ENCODE data around the gene ABCB6. TPM values are rescaled to one million over a fixed set of nuclear protein-coding genes. Genes with fewer than 3 reads are reported as not detected.
A peak's percentile ranks its signal among the peaks of the same experiment; 100 is the strongest.

ABCB6 gene
- total and polyA plus RNA-seq, 7 experiments from 2014 or later, result 0.66 to 30.2 (median 6.4) TPM

GRCh38 chr2:219199470-219200211, 19.1 kb downstream of the ABCB6 start:
- CTCF ChIA-PET, result no interaction called here

GRCh38 chr2:219198974-219199373, 19.8 kb downstream of the ABCB6 start:
- Mint-ChIP-seq H3K36me3 (peaks cover 0 to 2% (median 0%) of the 10 kb centered on the region in 5 donors), H3K27ac (peak overlapping the region in 1 of 9 donors; percentile 10), H3K9me3 (peaks cover 0 to 3% (median 0%) of the 10 kb centered on the region in 11 donors), H3K4me1 (peaks cover 6 to 22% (median 12%) of the 10 kb centered on the region in 7 donors), H3K4me3 (peak overlapping the region in 8 of 10 donors; percentile 1 to 91 (median 8)), H3K27me3 (peaks cover 0 to 12% (median 10%) of the 10 kb centered on the region in 5 donors)
- ChIA-PET CTCF (no interaction called here), POLR2A (interaction anchor here (0.8 to 17.4 kb wide), 4 partner anchors 12 to 80 kb away, joined by 3 to 343 read pairs (median 7); partner anchors contain the start of genes CNPPD1, DNAJB2 and SLC23A3)
- intact Hi-C loops (cut with micrococcal nuclease), result no loop called here
- no peaks in the 10 kb centered on the region for H3K9me3 ChIP-seq (ENCODE audit: control insufficient read depth in 2 of 3, low read length in 3 of 3)
- DNase-seq (peak in 1 of 9 donors; percentile 19), ATAC-seq (no peak)
- H3K4me1 ChIP-seq (ENCODE audit: control insufficient read depth in 2 of 2, insufficient read depth in 2 of 2, low read length in 2 of 2), result peaks cover 4 to 9% of the 10 kb centered on the region in 2 donors
- H3K36me3 ChIP-seq (ENCODE audit: control insufficient read depth in 2 of 3, insufficient read depth in 3 of 3, low read length in 3 of 3), result no peaks in the 10 kb centered on the region
- H3K27me3 ChIP-seq (ENCODE audit: control insufficient read depth in 2 of 2, insufficient read depth in 2 of 2, low read length in 2 of 2), result no peaks in the 10 kb centered on the region
- H3K4me3 ChIP-seq (ENCODE audit: low read length), result no peak overlapping the region
- no peak overlapping the region for H3K27ac ChIP-seq (ENCODE audit: low read depth, low read length)

More at GRCh38 chr2:219199470-219200211, 19.1 kb downstream of the ABCB6 start:
- intact Hi-C loops (cut with micrococcal nuclease), result no loop called here
- DNase-seq (peak in 1 of 9 donors; percentile 13), ATAC-seq (no peak)
- Mint-ChIP-seq H3K4me3 (peak overlapping the region in 8 of 10 donors; percentile 1 to 91 (median 12)), H3K36me3 (peaks cover 0 to 4% (median 0%) of the 10 kb centered on the region in 5 donors), H3K27ac (peak overlapping the region in 2 of 9 donors; percentile 9 to 10), H3K27me3 (peaks cover 0 to 12% (median 10%) of the 10 kb centered on the region in 5 donors), H3K4me1 (peaks cover 6 to 22% (median 12%) of the 10 kb centered on the region in 7 donors), H3K9me3 (peaks cover 0 to 3% (median 0%) of the 10 kb centered on the region in 11 donors)
- H3K36me3 ChIP-seq (ENCODE audit: control insufficient read depth in 2 of 3, insufficient read depth in 3 of 3, low read length in 3 of 3), result no peaks in the 10 kb centered on the region
- no peaks in the 10 kb centered on the region for H3K9me3 ChIP-seq (ENCODE audit: control insufficient read depth in 2 of 3, low read length in 3 of 3)
- no peaks in the 10 kb centered on the region for H3K27me3 ChIP-seq (ENCODE audit: control insufficient read depth in 2 of 2, insufficient read depth in 2 of 2, low read length in 2 of 2)
- H3K4me1 ChIP-seq (ENCODE audit: control insufficient read depth in 2 of 2, insufficient read depth in 2 of 2, low read length in 2 of 2), result peaks cover 4 to 9% of the 10 kb centered on the region in 2 donors
- no peak overlapping the region for H3K4me3 ChIP-seq (ENCODE audit: low read length)
- H3K27ac ChIP-seq (ENCODE audit: low read depth, low read length), result no peak overlapping the region
- POLR2A ChIA-PET, result interaction anchor here (0.8 to 17.4 kb wide), 6 partner anchors 12 to 79 kb away, joined by 3 to 343 read pairs (median 4); partner anchors contain the start of genes CNPPD1, DNAJB2 and SLC23A3

- intact Hi-C loops (cut with micrococcal nuclease), result no loop called here
Measured at GRCh38 chr2:219197388-219197787, 21.4 kb downstream of the ABCB6 start.

GRCh38 chr2:219186754-219187456, 31.9 kb downstream of the ABCB6 start:
- POLR2A ChIA-PET, result interaction anchor here (1.1 kb wide), 1 partner anchor 10 kb away, joined by 4 read pairs; the partner anchor contains the start of gene CNPPD1
- H3K36me3 ChIP-seq (ENCODE audit: control insufficient read depth in 2 of 3, insufficient read depth in 3 of 3, low read length in 3 of 3), result peaks cover 11 to 33% (median 25%) of the 10 kb centered on the region in 3 experiments
- Mint-ChIP-seq H3K4me1 (peaks cover 9 to 23% (median 19%) of the 10 kb centered on the region in 7 donors), H3K9me3 (no peaks in the 10 kb centered on the region), H3K36me3 (peaks cover 0 to 21% (median 9%) of the 10 kb centered on the region in 5 donors), H3K27me3 (no peaks in the 10 kb centered on the region), H3K4me3 (no peak overlapping the region), H3K27ac (peak overlapping the region in 6 of 9 donors; percentile 5 to 46 (median 24))
- no peak overlapping the region for H3K27ac ChIP-seq (ENCODE audit: low read depth, low read length)
- peaks cover 3 to 9% of the 10 kb centered on the region in 2 donors for H3K4me1 ChIP-seq (ENCODE audit: control insufficient read depth in 2 of 2, insufficient read depth in 2 of 2, low read length in 2 of 2)
- no peaks in the 10 kb centered on the region for H3K27me3 ChIP-seq (ENCODE audit: control insufficient read depth in 2 of 2, insufficient read depth in 2 of 2, low read length in 2 of 2)
- CTCF ChIA-PET, result no interaction called here
- DNase-seq, result peak in 1 of 9 donors; percentile 19
- no peak for ATAC-seq
- no peaks in the 10 kb centered on the region for H3K9me3 ChIP-seq (ENCODE audit: control insufficient read depth in 2 of 3, low read length in 3 of 3)
- intact Hi-C loops (cut with micrococcal nuclease), result no loop called here
- H3K4me3 ChIP-seq (ENCODE audit: low read length), result no peak overlapping the region

More at GRCh38 chr2:219197388-219197787, 21.4 kb downstream of the ABCB6 start:
- Histone ChIP-seq H3K4me1 (ENCODE audit: control insufficient read depth in 2 of 2, insufficient read depth in 2 of 2, low read length in 2 of 2) (peaks cover 4 to 9% of the 10 kb centered on the region in 2 donors), H3K27me3 (ENCODE audit: control insufficient read depth in 2 of 2, insufficient read depth in 2 of 2, low read length in 2 of 2) (no peaks in the 10 kb centered on the region), H3K4me3 (ENCODE audit: low read length) (no peak overlapping the region), H3K36me3 (ENCODE audit: control insufficient read depth in 2 of 3, insufficient read depth in 3 of 3, low read length in 3 of 3) (no peaks in the 10 kb centered on the region), H3K9me3 (ENCODE audit: control insufficient read depth in 2 of 3, low read length in 3 of 3) (no peaks in the 10 kb centered on the region), H3K27ac (ENCODE audit: low read depth, low read length) (no peak overlapping the region)
- ChIA-PET POLR2A (interaction anchor here (1.2 to 6.8 kb wide), 4 partner anchors 9 to 21 kb away, joined by 4 to 35 read pairs (median 6); partner anchors contain the start of genes CNPPD1 and ZFAND2B), CTCF (interaction anchor here (0.6 kb wide), 1 partner anchor 16 kb away, joined by 3 read pairs; no protein-coding TSS in a partner anchor)
- DNase-seq (no peak), ATAC-seq (no peak)
- Mint-ChIP-seq H3K27ac (peak overlapping the region in 1 of 9 donors; percentile 45), H3K4me1 (peaks cover 6 to 22% (median 12%) of the 10 kb centered on the region in 7 donors), H3K36me3 (peaks cover 0 to 2% (median 0%) of the 10 kb centered on the region in 5 donors), H3K4me3 (no peak overlapping the region), H3K9me3 (peaks cover 0 to 3% (median 0%) of the 10 kb centered on the region in 11 donors), H3K27me3 (peaks cover 0 to 12% (median 10%) of the 10 kb centered on the region in 5 donors)

GRCh38 chr2:219184121-219184520, 34.6 kb downstream of the ABCB6 start:
- CTCF ChIA-PET, result interaction anchor here (2.2 kb wide), 1 partner anchor 12 kb away, joined by 6 read pairs; no protein-coding TSS in a partner anchor
- POLR2A ChIA-PET, result interaction anchor here (0.8 to 5.4 kb wide), 3 partner anchors 14 to 22 kb away, joined by 4 to 47 read pairs (median 4); partner anchors contain the start of gene ZFAND2B
- Histone ChIP-seq H3K9me3 (ENCODE audit: control insufficient read depth in 2 of 3, low read length in 3 of 3) (no peaks in the 10 kb centered on the region), H3K36me3 (ENCODE audit: control insufficient read depth in 2 of 3, insufficient read depth in 3 of 3, low read length in 3 of 3) (peaks cover 24 to 58% (median 35%) of the 10 kb centered on the region in 3 experiments), H3K27me3 (ENCODE audit: control insufficient read depth in 2 of 2, insufficient read depth in 2 of 2, low read length in 2 of 2) (no peaks in the 10 kb centered on the region), H3K4me1 (ENCODE audit: control insufficient read depth in 2 of 2, insufficient read depth in 2 of 2, low read length in 2 of 2) (peaks cover 14 to 21% of the 10 kb centered on the region in 2 donors), H3K27ac (ENCODE audit: low read depth, low read length) (peak overlapping the region; percentile 8), H3K4me3 (ENCODE audit: low read length) (no peak overlapping the region)
- Mint-ChIP-seq H3K27me3 (no peaks in the 10 kb centered on the region), H3K4me1 (peaks cover 30 to 51% (median 46%) of the 10 kb centered on the region in 7 donors), H3K27ac (peak overlapping the region in 6 of 9 donors; percentile 2 to 67 (median 22)), H3K36me3 (peaks cover 0 to 38% (median 12%) of the 10 kb centered on the region in 5 donors), H3K4me3 (no peak overlapping the region), H3K9me3 (no peaks in the 10 kb centered on the region)
- no peak for ATAC-seq
- intact Hi-C loops (cut with micrococcal nuclease), result no loop called here
- DNase-seq, result peak in 1 of 9 donors; percentile 12
